GM18507 (cell line): Measurements from ENCODE around the gene ITGB5.

Source experiments
- DNase-seq: peaks from one replicate; pipeline ENCODE4 v3.0.0; 2011; ENCODE audit warnings: low read depth; ENCODE audit not compliant: insufficient read length; ENCODE audit errors: extremely low spot score
- FAIRE-seq: peaks from 2 replicates; lab custom pipeline; 2011; peaks lifted over from hg19 to GRCh38; lab: Jason Lieb, UNC

Gene ITGB5

GRCh38 chr3:124780356-124780755 lies 106.8 kb downstream of the ITGB5 start:
- DNase-seq: no peak
- no peak for FAIRE-seq

GRCh38 chr3:124779751-124780191 lies 107.4 kb downstream of the ITGB5 start:
- FAIRE-seq: no peak
- no peak for DNase-seq

DNA sequence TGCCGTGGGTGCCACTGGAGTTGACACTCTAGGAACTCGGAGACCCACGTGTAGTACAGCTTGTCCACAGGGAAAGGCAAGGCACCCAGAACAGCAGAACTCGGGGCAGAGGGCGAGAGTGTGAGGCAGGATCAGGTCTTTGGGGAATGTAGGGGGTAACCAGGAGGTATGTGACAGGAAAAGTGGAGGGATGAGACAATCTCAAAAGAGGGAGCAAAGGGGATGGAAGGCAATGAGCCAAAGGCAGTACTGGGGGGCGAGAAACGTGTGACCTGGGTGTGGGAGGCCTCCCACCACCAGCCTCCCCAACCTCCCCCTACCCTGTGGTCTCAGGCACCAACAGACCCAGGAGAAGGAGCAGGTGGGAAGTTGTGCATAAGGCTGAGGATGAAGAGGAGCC lies 108.0 kb downstream of the ITGB5 start:
- DNase-seq (no peak), FAIRE-seq (no peak)

DNA sequence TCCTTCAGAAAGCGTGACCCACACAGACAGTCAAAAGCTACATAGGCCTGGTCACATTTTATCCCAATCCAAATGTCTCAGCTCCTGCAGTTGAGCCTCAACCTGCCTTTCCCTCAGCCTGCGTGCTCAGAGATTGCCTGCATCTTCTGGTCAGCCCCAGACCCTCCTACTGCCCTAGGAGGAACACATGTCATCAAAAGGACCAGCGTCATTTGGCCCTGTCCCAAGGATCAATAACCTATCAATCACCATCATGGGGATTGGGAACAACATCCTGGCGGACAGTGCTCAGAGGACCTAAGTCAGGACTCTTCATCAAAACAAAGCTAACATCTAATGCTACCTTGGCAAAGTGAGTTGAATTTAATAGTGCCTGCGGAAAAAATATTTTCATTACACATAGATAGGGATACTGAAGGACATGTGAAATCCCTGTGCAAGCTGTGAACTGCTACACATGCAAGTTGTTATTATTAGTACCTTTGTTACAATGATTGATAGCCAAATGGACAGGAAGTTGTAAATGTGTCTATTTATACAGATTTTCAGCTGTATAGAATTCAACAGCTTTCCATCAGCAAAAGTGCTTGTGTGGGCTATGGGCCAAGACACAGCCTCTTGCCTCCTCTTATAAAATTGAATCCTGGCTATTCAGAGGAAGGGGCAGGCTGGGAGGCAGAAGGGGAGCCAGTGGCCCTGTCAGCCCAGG lies 109.2 kb downstream of the ITGB5 start:
- FAIRE-seq (no peak), DNase-seq (no peak)

GRCh38 chr3:124776856-124777255 lies 110.3 kb downstream of the ITGB5 start:
- DNase-seq (no peak), FAIRE-seq (no peak)

- FAIRE-seq (no peak), DNase-seq (no peak)
These were observed 111.3 kb downstream of the ITGB5 start for GRCh38 chr3:124775877-124776276.

DNA sequence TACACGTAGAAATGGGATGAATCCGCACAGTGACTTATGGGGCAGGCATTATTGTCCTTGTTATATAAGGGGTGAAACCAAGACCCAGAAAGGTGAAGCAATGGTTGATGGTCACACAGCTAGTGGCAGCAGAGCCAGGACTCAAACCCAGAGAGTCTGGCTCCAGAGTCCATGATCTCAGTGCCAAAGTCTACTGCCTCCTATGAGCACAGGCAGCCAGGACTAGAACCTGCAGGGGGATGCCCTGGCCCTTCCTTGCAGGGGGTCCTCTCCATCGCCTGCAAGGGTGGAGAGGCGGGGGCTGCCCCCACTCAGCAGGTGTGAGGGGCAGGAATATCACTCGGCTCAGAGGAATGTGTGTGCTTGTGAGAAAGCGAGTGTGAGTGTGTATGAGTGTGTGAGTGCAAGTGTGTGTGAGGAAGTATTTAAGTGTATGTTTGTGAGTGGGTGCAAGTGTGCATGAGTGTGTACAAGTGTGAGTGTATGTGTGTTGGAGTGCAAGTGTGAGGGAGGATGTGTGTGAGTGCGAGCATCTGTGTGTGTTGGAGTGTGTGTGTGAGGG lies 112.2 kb downstream of the ITGB5 start:
- DNase-seq (no peak), FAIRE-seq (no peak)

DNA sequence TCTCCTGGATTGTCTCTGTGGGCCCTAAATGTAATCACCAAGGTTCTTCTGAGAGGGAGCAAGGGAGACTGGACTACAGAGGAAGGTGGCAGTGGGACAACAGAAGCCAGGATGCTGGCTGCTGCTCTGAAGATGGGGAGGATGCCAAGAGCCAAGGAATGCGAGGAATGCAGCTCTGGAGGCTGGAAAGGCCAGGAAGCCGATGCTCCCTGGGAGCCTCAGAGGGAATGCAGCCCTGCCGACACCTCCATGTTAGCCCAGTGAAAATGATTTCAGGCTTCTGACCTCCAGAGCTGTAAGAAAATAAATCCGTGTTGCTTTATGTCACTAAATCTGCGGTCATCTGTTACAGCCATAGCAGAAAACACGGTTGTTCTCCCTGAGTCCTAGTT lies 112.8 kb downstream of the ITGB5 start:
- DNase-seq: no peak
- no peak for FAIRE-seq

DNA sequence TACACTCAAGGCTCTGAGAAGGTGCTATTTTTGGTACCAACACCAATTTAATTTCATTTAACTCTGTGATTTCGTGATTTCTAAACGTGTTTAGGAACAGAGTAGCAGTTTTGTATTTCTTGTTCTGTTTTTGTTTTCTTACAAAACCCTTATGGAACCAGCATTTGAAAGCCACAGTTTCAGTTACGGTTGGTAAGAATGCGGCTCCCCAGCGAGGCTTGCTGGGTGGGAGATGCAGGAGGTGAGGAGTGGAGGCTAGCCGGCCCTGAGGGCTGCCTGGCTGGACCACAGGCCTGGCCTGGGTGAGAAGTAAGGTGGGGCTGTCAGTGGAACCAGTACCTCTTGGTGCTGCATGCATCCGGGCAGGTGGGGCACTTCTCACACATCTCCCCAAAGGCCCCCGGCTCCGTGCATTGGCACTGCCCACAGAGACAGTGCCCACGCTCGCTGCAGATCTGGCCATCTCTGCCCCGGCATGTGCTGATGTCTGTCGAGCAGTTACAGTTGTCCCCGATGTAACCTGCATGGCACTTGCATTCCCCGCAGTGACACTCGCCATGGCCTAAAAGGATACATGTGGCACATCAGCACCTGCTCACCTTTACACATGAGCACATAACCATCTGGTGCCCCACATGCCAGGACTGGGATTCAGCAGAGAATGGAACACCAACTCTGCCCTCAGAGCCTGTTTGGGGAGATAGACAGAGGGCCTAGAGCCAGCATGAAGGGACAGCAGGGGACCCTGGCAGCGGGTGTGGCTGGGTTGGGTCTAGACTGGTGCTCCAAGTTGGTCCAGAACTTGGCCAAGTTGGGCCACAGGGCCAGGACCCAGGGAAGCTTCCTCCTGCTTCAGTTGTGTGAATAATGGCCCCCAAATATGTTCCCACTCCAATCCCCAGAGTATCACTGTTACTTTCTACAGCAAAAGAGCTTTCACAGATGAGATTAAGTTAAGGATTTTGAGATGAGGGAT lies 113.5 kb downstream of the ITGB5 start:
- DNase-seq (no peak), FAIRE-seq (no peak)

DNA sequence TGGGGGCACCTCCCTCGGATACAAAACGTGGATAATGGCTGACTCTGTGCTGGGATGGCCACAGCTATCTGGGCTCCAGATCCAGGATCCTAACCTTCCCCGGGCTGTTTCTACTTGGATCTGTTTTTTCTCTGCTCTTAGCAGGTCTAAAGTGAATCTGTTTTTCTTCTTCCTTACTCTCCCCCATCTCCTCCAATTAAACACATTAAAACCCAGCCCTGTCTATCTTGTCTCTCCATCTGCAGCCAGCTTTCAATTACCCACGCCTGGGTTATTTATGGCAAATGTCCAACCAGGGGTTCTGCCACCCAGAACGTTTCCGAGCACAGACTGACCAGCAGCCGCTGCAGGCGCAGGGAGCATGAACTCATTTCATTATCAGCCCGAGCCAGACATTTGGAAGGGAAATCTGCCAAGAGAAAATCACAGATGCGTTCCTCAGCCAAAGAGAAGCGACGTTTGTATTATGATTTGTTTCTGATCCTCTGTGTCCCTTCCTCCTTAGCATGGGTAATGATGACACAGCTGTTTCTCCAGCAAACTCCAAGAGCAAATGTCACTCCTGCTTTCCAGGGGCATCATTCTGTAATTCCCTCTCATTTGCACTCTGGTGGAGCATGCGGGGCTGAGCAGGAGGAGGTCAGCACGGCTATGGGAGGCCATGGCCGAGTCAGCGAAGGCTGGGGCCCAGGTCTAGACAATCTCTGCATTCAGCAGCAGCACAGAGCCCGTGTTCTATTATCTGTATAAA lies 114.9 kb downstream of the ITGB5 start:
- no peak for FAIRE-seq
- no peak for DNase-seq

DNA sequence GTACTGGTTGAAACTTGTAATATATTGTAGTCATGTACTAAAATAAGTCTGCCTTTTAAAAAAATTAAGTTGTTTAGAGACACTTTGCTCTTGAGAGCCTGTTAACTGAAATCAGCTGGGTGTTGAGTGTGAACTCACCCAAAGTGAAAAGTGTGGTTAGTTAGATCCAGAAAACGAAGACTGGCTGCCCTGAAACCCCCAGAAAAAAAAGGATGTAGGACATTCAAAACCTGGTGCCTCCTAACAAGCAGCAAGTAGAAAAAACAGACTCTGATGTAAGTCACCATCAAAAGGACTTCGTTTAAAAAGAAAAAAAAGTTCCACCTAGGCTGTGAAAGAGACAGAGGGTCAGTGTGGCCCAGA lies 116.1 kb downstream of the ITGB5 start:
- DNase-seq (no peak), FAIRE-seq (no peak)

DNA sequence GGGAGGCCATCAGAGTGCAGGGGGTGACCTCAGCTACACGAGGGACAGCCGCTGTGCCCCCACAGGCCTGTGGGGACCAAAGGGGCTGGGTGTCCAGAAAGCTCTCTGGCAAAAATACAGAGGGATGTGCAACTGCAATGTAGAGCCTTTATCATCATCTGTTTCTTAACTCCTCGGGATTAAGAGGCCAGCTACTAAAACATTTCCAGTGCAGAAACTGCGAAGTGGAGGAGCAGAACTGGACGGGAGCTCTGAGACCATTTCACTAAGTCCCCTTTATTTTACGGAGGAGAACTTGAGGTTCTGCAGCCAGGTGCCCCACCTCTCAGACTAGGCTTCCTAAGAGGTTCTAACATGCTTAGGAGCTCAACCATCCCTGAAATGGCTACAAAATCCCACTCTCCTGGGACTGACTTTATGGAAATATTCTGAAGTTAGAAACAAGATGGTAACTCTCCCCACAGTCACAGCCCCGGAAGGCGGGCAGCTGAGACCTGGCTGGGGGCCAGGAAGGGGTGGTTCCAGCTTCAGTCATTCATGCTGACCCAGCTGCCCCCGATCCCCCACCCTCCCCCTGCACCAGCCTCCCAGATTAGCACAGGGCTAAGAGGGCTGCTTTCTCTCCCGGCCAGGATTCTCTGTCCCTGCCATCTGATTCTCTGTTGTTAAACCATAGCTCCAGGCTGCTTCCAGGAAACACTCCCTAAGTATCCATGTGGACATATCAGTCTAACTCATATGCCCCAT lies 116.7 kb downstream of the ITGB5 start:
- FAIRE-seq: no peak

DNA sequence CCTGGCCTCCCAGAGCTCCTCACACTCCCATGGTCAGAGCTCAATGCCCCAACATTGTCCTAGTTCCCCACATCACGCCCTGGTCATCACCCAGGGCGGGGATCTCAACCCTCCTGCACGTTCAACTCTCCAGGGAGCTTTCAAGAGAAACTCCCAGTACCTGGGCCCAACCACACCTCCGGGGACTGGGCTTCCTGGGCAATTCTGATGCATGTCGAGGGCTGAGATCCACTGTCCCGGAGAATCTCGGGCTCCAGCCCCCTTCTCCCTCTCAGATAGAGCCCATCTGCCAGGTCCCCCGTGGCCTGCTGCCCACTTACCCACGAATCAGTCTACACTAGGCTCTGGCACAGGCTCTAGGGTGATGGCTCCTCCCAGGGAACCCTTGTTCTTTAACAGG lies 117.7 kb downstream of the ITGB5 start:
- FAIRE-seq: no peak
- no peak for DNase-seq

More for the DNA sequence above, 116.7 kb downstream of the ITGB5 start:
- DNase-seq: no peak

GRCh38 chr3:124768812-124769211 lies 118.4 kb downstream of the ITGB5 start:
- FAIRE-seq: no peak
- DNase-seq: no peak

- no peak for FAIRE-seq
- DNase-seq: no peak
These were observed 119.5 kb downstream of the ITGB5 start for GRCh38 chr3:124767691-124768090.

DNA sequence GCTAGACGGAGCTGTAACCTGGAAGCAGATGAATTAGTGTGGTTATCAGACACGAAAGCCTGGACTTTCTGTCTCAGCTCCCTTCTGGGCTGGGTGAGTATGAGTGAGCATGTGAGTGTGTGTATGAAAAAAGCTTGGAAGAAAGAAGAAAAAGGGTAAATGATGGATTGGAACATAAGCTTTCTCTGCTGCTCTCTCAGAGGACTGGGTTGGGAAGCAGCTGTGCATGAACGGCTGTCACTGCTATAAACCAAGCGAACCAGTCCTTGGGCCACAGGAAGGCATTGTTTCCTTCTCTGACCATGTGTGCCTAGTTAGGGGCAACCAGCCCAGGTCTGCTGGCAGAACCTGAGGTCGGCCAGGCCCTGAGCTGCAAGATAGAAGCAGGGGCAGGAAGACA lies 119.9 kb downstream of the ITGB5 start:
- FAIRE-seq (no peak), DNase-seq (no peak)

DNA sequence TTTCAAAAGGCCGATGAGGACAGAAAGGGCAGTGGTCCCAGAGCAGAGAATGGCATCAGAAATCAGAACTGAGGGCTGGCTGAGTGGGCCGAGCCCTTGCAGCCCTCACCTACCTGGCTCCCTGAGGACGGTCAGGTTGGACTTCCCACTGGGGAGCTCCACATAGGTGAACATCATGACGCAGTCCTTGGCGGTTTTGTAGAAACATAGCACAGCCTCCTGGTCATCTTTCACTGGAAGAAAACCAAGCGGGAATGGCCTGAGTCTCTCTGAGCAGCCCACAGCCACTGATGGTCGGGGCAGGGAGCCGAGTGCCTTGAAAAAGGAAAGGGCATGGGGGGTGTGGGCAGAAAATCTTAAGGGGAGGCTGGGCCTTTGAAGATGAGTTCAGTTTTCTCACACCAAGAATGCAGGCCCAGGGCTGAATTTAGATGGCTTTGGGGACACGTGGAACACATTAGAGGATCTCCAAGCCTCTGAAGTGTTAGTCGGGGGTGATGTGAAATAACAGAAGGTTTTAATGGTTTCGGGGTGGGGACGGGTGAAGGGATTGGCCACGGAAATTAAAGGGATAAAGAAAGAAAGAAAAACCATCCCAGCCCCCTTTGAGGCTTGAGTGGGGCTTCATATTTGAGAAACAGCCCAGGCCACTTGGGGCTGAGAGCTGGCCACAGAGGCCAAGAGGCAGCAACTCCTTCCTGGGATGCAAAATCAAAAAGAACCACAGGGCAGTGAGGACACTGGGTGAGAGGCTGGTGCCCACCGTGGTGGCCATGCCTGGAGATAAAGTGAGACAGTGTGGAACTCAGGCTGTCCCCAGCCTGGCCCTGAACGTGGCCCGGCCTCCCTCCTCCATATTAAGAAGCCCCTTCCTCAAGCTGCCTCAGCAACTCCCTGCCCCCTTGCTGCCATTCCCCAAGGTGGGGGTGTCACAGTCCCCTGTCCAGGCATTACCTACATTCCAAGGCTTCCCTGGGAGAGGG lies 120.8 kb downstream of the ITGB5 start:
- DNase-seq (no peak), FAIRE-seq (no peak)

- FAIRE-seq: no peak
- no peak for DNase-seq
These were observed 121.8 kb downstream of the ITGB5 start for GRCh38 chr3:124765197-124765840.
